HG02571 (cell line): ENCODE measurements around the gene HTR5A.

Experiments
- ATAC-seq: cut with Tn5 transposase; IDR thresholded peaks from one replicate; pipeline ENCODE4 v1.9.1; 2021; ENCODE audit warnings: mild to moderate bottlenecking, moderate library complexity; ENCODE audit not compliant: unreplicated experiment

The HTR5A gene

GRCh38 chr7:155136619-155137243 is 66.6 kb downstream of the HTR5A start:
- ATAC-seq: no peak
